NT2/D1 (cell line): Measurements from ENCODE around the gene TAGLN2.
A peak's percentile ranks its signal among the peaks of the same experiment; 100 is the strongest.
"Not testable (repeated sequence)": the region's sequence is repeated elsewhere in the genome, so short reads cannot be mapped to it uniquely, and the experiment has no call there.

ENCODE experiments used
- DNase-seq: peaks from one replicate; pipeline ENCODE4 v3.0.0-alpha.2; 2011; ENCODE audit warnings: low read depth, low spot score
- H3K27me3 ChIP-seq: 2 replicates; pipeline ENCODE4 v1.6.0; 2011; ENCODE audit warnings: mild to moderate bottlenecking; ENCODE audit not compliant: insufficient read length, insufficient read depth
- H3K36me3 ChIP-seq: 2 replicates; pipeline ENCODE4 v1.6.1; 2011; ENCODE audit warnings: mild to moderate bottlenecking, low read length, mixed read lengths; ENCODE audit not compliant: insufficient read depth, insufficient read length
- H3K4me1 ChIP-seq: 2 replicates; pipeline ENCODE4 v1.5.1; 2011; ENCODE audit not compliant: insufficient read depth, insufficient read length
- H3K4me3 ChIP-seq: 2 replicates; pipeline ENCODE4 v1.5.1; 2011; ENCODE audit warnings: low read depth; ENCODE audit not compliant: insufficient read length
- H3K9ac ChIP-seq: 2 replicates; pipeline ENCODE4 v1.6.0; 2011; ENCODE audit warnings: low read depth; ENCODE audit not compliant: insufficient read length
- H3K9me3 ChIP-seq: 2 replicates; pipeline ENCODE4 v1.5.1; 2011; ENCODE audit warnings: mild to moderate bottlenecking, low read length; ENCODE audit not compliant: insufficient read depth
- SUZ12 ChIP-seq: IDR thresholded peaks from 2 replicates; pipeline ENCODE4 v1.6.1; 2011; ENCODE audit not compliant: insufficient read length, insufficient read depth; ENCODE audit errors: extremely low read depth
- YY1 ChIP-seq: IDR thresholded peaks from 2 replicates; pipeline ENCODE4 v1.6.1; 2011; ENCODE audit not compliant: insufficient read length, insufficient read depth
- ZNF274 ChIP-seq: IDR thresholded peaks from 2 replicates; pipeline ENCODE4 v1.6.1; 2011; ENCODE audit warnings: mild to moderate bottlenecking, low read depth, low read length

The TAGLN2 gene

GRCh38 chr1:159900755-159901360 lies 24.4 kb downstream of the TAGLN2 start:
- peaks cover 10% of the 10 kb centered on the region for H3K9me3 ChIP-seq
- H3K4me3 ChIP-seq, result no peak overlapping the region
- DNase-seq, result no peak
- TF ChIP-seq ZNF274 (no peak), YY1 (no peak), SUZ12 (no peak)
- H3K9ac ChIP-seq, result peak overlapping the region; percentile 14
- H3K36me3 ChIP-seq, result no peaks in the 10 kb centered on the region
- no peaks in the 10 kb centered on the region for H3K27me3 ChIP-seq
- H3K4me1 ChIP-seq, result peaks cover 2% of the 10 kb centered on the region

GRCh38 chr1:159900086-159900680 lies 25.1 kb downstream of the TAGLN2 start, which contains the start of gene CFAP45:
TSS of gene CFAP45 (minus strand) at chr1:159900165. CDS start at chr1:159900098, 67 bp downstream.
- peaks cover 10% of the 10 kb centered on the region for H3K9me3 ChIP-seq
- TF ChIP-seq YY1 (no peak), ZNF274 (no peak), SUZ12 (no peak)
- H3K27me3 ChIP-seq, result no peaks in the 10 kb centered on the region
- H3K4me1 ChIP-seq, result peaks cover 2% of the 10 kb centered on the region
- H3K9ac ChIP-seq, result peak within 1 kb of the TSS; percentile 38
- no peaks in the 10 kb centered on the region for H3K36me3 ChIP-seq
- peak; percentile 95 for DNase-seq
- H3K4me3 ChIP-seq, result no peak within 1 kb of the TSS

- H3K4me1 ChIP-seq, H3K4me3 ChIP-seq, H3K27me3 ChIP-seq, H3K9ac ChIP-seq, H3K36me3 ChIP-seq, DNase-seq: not testable (repeated sequence)
- peaks cover 10% of the 10 kb centered on the region for H3K9me3 ChIP-seq
Observed at GRCh38 chr1:159899634-159900033, 25.7 kb downstream of the TAGLN2 start.

- DNase-seq, result no peak
- TF ChIP-seq YY1 (no peak), ZNF274 (no peak), SUZ12 (no peak)
- H3K9ac ChIP-seq, result no peak overlapping the region
Observed at GRCh38 chr1:159898527-159898926, 26.8 kb downstream of the TAGLN2 start.

GRCh38 chr1:159897962-159898361 lies 27.3 kb downstream of the TAGLN2 start:
- no peak for DNase-seq
- Histone ChIP-seq H3K9ac (no peak overlapping the region), H3K9me3 (no peaks in the 10 kb centered on the region), H3K27me3 (no peaks in the 10 kb centered on the region), H3K36me3 (no peaks in the 10 kb centered on the region), H3K4me3 (no peak overlapping the region), H3K4me1 (peaks cover 2% of the 10 kb centered on the region)
- no peak for TF ChIP-seq SUZ12
- TF ChIP-seq YY1, result no peak

More at GRCh38 chr1:159898527-159898926, 26.8 kb downstream of the TAGLN2 start:
- Histone ChIP-seq H3K36me3 (no peaks in the 10 kb centered on the region), H3K4me3 (no peak overlapping the region), H3K9me3 (peaks cover 4% of the 10 kb centered on the region), H3K4me1 (peaks cover 2% of the 10 kb centered on the region), H3K27me3 (no peaks in the 10 kb centered on the region)

- Histone ChIP-seq H3K4me1 (peaks cover 2% of the 10 kb centered on the region), H3K9ac (no peak overlapping the region), H3K36me3 (no peaks in the 10 kb centered on the region), H3K27me3 (no peaks in the 10 kb centered on the region), H3K4me3 (no peak overlapping the region), H3K9me3 (no peaks in the 10 kb centered on the region)
- no peak for TF ChIP-seq ZNF274
- TF ChIP-seq YY1, result no peak
- TF ChIP-seq SUZ12, result no peak
- no peak for DNase-seq
Observed at GRCh38 chr1:159896546-159896930, 28.8 kb downstream of the TAGLN2 start.

GRCh38 chr1:159895836-159896545 lies 29.3 kb downstream of the TAGLN2 start:
- Histone ChIP-seq H3K4me3 (no peak overlapping the region), H3K9ac (no peak overlapping the region), H3K9me3 (no peaks in the 10 kb centered on the region), H3K36me3 (no peaks in the 10 kb centered on the region), H3K27me3 (no peaks in the 10 kb centered on the region), H3K4me1 (no peaks in the 10 kb centered on the region)
- no peak for DNase-seq
- TF ChIP-seq YY1 (no peak), SUZ12 (no peak)
